Dedifferentiated amniotic fluid mesenchymal stem cell (primary cell): Measurements from ENCODE around the gene ETF1.
"Not testable (repeated sequence)": the region's sequence is repeated elsewhere in the genome, so short reads cannot be mapped to it uniquely, and the experiment has no call there.

Experiments used
- DNase-seq: peaks from one replicate; pipeline ENCODE4 v3.0.0-alpha.2; 2016; ENCODE audit errors: extremely low spot score

The ETF1 gene

DNA sequence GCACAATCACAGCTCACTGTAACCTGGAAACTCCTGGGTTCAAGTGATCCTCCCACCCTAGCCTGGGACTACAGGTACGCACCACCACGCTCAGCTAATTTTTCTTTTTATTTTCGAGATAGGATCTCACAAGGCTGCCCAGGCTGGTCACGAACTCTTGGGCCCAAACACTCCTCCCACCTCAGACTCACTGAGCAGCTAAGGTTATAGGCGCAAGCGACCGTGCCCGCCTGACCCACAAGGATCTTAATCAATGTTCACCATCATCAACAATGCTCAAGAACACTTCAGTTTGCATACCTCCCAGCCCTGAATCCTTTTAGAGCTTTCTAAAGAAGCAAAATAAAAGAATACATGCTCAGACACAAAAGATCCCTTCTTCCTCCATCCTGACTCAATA, 13.2 kb downstream of the ETF1 start:
- DNase-seq, result no peak

DNA sequence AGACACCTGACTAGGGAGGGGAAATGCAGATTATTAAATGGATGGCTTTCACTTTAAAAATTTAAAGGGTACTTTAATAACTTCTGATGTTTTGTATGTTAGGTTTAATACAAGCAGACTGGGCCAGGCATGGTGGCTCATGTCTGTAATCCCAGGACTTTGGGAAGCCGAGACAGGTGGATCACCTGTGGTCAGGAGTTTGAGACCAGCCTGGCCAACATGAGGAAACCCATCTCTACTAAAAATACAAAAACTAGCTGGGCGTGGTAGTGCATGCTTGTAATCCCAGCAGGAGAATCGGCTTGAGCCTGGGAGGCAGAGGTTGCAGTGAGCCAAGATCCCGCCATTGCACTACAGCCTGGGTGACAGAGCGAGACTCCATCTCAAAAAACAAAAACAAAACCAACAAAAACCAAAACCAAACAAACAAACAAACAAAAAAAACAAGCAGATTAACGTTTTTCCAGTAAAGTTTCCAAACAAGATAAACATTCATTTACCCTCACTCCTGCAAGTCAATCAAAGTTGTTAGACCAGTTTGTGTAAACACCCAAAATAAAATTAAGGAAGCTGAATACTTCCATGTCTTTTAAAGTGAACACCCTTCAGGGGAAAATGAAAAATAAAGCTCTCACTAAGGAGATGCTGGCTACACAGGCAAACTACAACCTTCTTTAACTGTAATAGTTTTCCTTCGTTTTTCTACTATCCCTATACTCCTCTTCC, 14.1 kb downstream of the ETF1 start:
- no peak for DNase-seq

DNA sequence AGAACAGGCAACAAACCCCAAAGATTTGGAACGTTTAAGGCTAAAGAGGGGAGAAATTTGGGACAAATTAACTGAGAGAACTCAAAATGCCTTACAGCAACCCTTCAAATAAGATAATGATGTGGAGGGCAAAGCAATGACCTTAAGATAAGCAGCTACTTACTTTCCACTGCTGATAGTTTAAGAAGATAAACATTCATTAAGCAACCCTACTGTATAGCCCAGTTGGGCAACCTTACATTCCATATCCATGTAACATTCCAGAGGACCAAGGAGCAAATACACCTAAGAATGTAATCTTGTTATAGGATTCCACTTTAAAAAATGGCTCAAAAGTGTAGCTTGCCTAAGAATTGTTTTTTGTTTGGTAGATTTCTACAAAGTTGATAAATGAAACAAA, 14.8 kb downstream of the ETF1 start:
- DNase-seq, result no peak

- DNase-seq, result no peak
Observed at GRCh38 chr5:138527170-138527569, 15.9 kb downstream of the ETF1 start.

- no peak for DNase-seq
Observed at GRCh38 chr5:138523406-138523805, 19.6 kb downstream of the ETF1 start.

DNA sequence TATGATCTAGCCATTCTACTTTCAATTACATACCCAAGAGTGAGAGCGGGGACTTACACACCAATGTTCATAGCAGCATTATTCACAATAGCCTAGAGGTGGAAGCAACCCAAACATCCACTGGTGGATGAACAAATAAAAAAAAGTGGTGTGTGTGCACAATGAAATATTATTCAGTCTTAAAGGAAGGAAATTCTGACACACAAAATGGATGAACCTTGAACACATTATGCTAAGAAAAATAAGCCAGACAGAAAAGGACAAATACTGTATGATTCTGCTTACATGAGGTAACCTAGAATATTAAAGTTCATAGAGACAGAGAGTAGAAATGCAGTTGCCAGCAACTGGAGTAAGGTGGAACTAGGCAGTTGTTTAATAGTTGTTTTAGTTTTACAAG, 22.1 kb downstream of the ETF1 start:
- DNase-seq, result no peak

GRCh38 chr5:138517437-138517836, 25.6 kb downstream of the ETF1 start:
- no peak for DNase-seq

DNA sequence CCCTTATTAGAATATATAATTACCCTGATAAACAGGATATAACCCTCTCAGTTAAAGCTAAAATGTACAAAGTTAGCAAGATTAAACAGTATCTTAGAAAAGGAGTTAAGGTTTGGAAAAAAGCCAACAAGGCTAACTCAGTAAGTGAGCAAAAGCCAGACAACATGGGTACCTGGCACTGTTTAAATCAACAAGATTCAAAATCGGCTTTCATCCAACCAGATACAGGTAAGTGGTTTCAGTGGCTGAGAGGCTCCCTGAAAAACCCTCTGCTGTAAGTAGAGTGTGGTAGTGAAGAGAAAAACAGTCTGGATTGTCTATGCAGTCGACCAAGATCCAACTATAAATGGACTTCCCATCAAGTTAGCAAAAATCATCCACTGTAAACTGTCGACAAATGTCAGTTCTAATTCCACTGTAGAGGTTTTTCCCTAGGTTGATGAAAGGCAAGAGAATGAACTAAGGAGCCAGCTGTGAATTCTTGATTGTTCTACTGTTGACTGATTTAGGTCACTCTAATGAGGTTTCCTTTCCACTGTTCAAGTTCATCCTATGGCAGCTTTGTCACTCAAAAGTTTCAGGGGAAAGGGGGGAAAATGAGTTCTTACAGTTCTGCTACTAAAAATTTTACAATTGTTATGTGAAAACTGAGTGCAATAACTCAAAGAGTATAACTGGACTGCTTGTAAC, 27.3 kb downstream of the ETF1 start:
- DNase-seq, result no peak

- DNase-seq, result no peak
Observed at GRCh38 chr5:138514021-138514420, 29.0 kb downstream of the ETF1 start.

- DNase-seq, result no peak
Observed at GRCh38 chr5:138508958-138509357, 34.1 kb downstream of the ETF1 start.

- not testable (repeated sequence) for DNase-seq
Observed at GRCh38 chr5:138507485-138507884, 35.6 kb downstream of the ETF1 start.

- DNase-seq, result no peak
Observed at GRCh38 chr5:138506370-138507306, 36.4 kb downstream of the ETF1 start.

- no peak for DNase-seq
Observed at GRCh38 chr5:138504799-138505198, 38.2 kb downstream of the ETF1 start.

- DNase-seq, result peak; percentile 65
Observed at GRCh38 chr5:138503487-138504270, 39.4 kb downstream of the ETF1 start.

DNA sequence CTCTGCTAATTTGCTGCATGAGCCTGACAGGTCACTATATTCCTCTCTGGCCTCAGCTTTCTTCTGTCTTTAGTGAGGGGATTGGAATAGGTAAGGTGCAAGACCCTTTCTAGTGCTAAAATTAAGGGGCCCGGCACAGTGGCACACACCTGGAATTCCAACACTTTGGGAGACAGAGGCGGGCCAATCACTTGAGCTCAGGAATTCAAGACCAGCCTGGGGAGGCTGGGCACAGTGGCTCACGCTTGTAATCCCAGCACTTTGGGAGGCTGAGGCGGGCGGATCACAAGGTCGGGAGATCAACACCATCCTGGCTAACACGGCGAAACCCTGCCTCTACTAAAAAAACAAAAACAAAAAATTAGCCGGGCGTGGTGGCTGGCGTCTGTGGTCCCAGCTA, 40.5 kb downstream of the ETF1 start:
- no peak for DNase-seq

GRCh38 chr5:138502121-138502520, 40.9 kb downstream of the ETF1 start:
- DNase-seq, result no peak

GRCh38 chr5:138498376-138498775, 44.7 kb downstream of the ETF1 start:
- DNase-seq, result no peak

- DNase-seq, result no peak
Observed at GRCh38 chr5:138495351-138495750, 47.7 kb downstream of the ETF1 start.

GRCh38 chr5:138492560-138493045, 50.4 kb downstream of the ETF1 start:
- DNase-seq, result no peak

DNA sequence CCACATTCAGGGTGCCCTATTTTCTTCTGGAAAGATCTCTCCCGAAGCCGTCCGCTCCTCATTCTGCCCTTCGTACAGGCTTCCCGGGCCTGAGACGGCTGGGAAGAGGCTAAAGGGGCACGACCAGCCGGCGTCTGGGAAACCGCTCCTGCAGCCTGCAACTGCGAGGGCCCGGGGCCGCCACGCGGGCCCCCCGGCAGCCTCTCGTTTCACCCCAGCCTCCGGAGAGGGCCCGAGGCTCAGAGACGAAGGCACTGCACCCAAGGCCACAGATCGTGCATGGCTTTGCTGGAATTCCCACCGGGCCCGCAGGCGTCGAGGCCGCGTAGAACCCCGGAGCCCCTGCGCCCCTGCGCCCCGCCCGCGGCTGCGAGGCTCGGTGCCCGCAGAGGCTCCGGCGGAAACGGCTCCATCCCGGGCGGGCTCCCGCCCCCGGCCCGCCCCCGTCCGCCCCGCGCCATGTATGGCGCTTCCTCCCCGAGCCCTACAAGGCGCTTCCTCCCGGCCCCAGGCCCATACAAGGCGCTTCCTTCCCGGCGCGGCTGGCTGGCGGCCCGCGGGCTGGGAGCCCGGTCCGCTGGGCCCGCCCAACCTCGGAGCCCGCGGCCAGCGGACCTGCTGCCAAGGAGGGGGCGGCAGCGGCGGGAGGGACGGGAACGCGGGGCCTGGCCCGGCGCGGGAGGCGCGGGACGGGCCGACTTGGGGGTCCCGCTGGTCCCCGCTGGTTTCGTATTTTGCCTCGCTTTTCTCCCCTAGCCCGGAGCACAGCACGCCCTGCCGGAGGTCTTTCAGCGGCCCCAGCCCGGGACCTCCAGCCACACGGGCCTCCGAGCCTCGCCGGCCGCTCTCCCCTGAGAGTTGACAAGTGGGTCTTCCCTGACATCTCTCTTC, 51.1 kb downstream of the ETF1 start:
- peak; percentile 86 for DNase-seq

- DNase-seq, result no peak
Observed at GRCh38 chr5:138491284-138491648, 51.8 kb downstream of the ETF1 start.
